ENCODE measurements around the gene MINK1. TPM values are rescaled to one million over a fixed set of nuclear protein-coding genes. Genes with fewer than 3 reads are reported as not detected.

The MINK1 gene
- polyA plus RNA-seq, 4 donors: 49.2 to 110 (median 64.7) TPM

GRCh38 chr17:4880857-4881256 is 47.7 kb downstream of the MINK1 start:
- no peak overlapping the region for H3K4me3 ChIP-seq (ENCODE audit: low read depth in 1 of 3, low read length in 3 of 3)
- H3K4me1 ChIP-seq (ENCODE audit: control insufficient read depth in 3 of 3, insufficient read depth in 2 of 3, low read depth in 1 of 3, low read length in 2 of 3): no peaks in the 10 kb centered on the region
- no peak overlapping the region for H3K27ac ChIP-seq (ENCODE audit: low read depth in 1 of 3, low read length in 2 of 3)
- no peaks in the 10 kb centered on the region for H3K9me3 ChIP-seq (ENCODE audit: control insufficient read depth in 2 of 2, insufficient read depth in 1 of 2, low read depth in 1 of 2, low read length in 1 of 2)
- WGBS, 3 donors: 81 to 84% (median 81%) methylated on average over 14 to 15 of the region's 15 CpGs
- peaks cover 7 to 86% (median 21%) of the 10 kb centered on the region in 3 donors for H3K36me3 ChIP-seq (ENCODE audit: control insufficient read depth in 3 of 3, insufficient read depth in 2 of 3, low read depth in 1 of 3, low read length in 3 of 3)
- no peak for DNase-seq
- H3K27me3 ChIP-seq (ENCODE audit: control insufficient read depth in 3 of 3, insufficient read depth in 3 of 3, low read length in 3 of 3): no peaks in the 10 kb centered on the region
- no peak for FAIRE-seq

GRCh38 chr17:4881761-4882555 is 48.8 kb downstream of the MINK1 start:
- no peaks in the 10 kb centered on the region for H3K9me3 ChIP-seq (ENCODE audit: control insufficient read depth in 2 of 2, insufficient read depth in 1 of 2, low read depth in 1 of 2, low read length in 1 of 2)
- no peaks in the 10 kb centered on the region for H3K4me1 ChIP-seq (ENCODE audit: control insufficient read depth in 3 of 3, insufficient read depth in 2 of 3, low read depth in 1 of 3, low read length in 2 of 3)
- H3K4me3 ChIP-seq (ENCODE audit: low read depth in 1 of 3, low read length in 3 of 3): no peak overlapping the region
- peaks cover 7 to 87% (median 30%) of the 10 kb centered on the region in 3 donors for H3K36me3 ChIP-seq (ENCODE audit: control insufficient read depth in 3 of 3, insufficient read depth in 2 of 3, low read depth in 1 of 3, low read length in 3 of 3)
- FAIRE-seq: no peak
- peak; percentile 79 to 85 for DNase-seq
- H3K27me3 ChIP-seq (ENCODE audit: control insufficient read depth in 3 of 3, insufficient read depth in 3 of 3, low read length in 3 of 3): no peaks in the 10 kb centered on the region
- H3K27ac ChIP-seq (ENCODE audit: low read depth in 1 of 3, low read length in 2 of 3): no peak overlapping the region
- 38 to 46% (median 43%) methylated on average over 9 of the region's 9 CpGs for WGBS, 3 donors

GRCh38 chr17:4884489-4884888 is 51.3 kb downstream of the MINK1 start:
- Histone ChIP-seq H3K27ac (ENCODE audit: low read depth in 1 of 3, low read length in 2 of 3) (no peak overlapping the region), H3K4me3 (ENCODE audit: low read depth in 1 of 3, low read length in 3 of 3) (no peak overlapping the region), H3K27me3 (ENCODE audit: control insufficient read depth in 3 of 3, insufficient read depth in 3 of 3, low read length in 3 of 3) (no peaks in the 10 kb centered on the region), H3K36me3 (ENCODE audit: control insufficient read depth in 3 of 3, insufficient read depth in 2 of 3, low read depth in 1 of 3, low read length in 3 of 3) (peaks cover 2 to 91% (median 34%) of the 10 kb centered on the region in 3 donors), H3K9me3 (ENCODE audit: control insufficient read depth in 2 of 2, insufficient read depth in 1 of 2, low read depth in 1 of 2, low read length in 1 of 2) (no peaks in the 10 kb centered on the region), H3K4me1 (ENCODE audit: control insufficient read depth in 3 of 3, insufficient read depth in 2 of 3, low read depth in 1 of 3, low read length in 2 of 3) (no peaks in the 10 kb centered on the region)
- FAIRE-seq (no peak), DNase-seq (no peak)
- 95 to 98% (median 96%) methylated on average over 4 of the region's 4 CpGs for WGBS, 3 donors

- WGBS, 3 donors: 93% methylated on average over 12 of the region's 12 CpGs
Observed at GRCh38 chr17:4886830-4887229, 53.7 kb downstream of the MINK1 start.

GRCh38 chr17:4887581-4887980 is 54.4 kb downstream of the MINK1 start:
- H3K27me3 ChIP-seq (ENCODE audit: control insufficient read depth in 3 of 3, insufficient read depth in 3 of 3, low read length in 3 of 3): no peaks in the 10 kb centered on the region
- 91 to 94% (median 93%) methylated on average over 18 of the region's 18 CpGs for WGBS, 3 donors
- H3K27ac ChIP-seq (ENCODE audit: low read depth in 1 of 3, low read length in 2 of 3): no peak overlapping the region
- H3K4me3 ChIP-seq (ENCODE audit: low read depth in 1 of 3, low read length in 3 of 3): no peak overlapping the region
- no peak for FAIRE-seq
- H3K9me3 ChIP-seq (ENCODE audit: control insufficient read depth in 2 of 2, insufficient read depth in 1 of 2, low read depth in 1 of 2, low read length in 1 of 2): no peaks in the 10 kb centered on the region
- H3K36me3 ChIP-seq (ENCODE audit: control insufficient read depth in 3 of 3, insufficient read depth in 2 of 3, low read depth in 1 of 3, low read length in 3 of 3): peaks cover 8 to 95% (median 51%) of the 10 kb centered on the region in 3 donors
- no peak for DNase-seq
- peaks cover 0 to 1% (median 0%) of the 10 kb centered on the region in 3 donors for H3K4me1 ChIP-seq (ENCODE audit: control insufficient read depth in 3 of 3, insufficient read depth in 2 of 3, low read depth in 1 of 3, low read length in 2 of 3)

More at GRCh38 chr17:4886830-4887229, 53.7 kb downstream of the MINK1 start:
- DNase-seq (no peak), FAIRE-seq (no peak)
- no peak overlapping the region for H3K4me3 ChIP-seq (ENCODE audit: low read depth in 1 of 3, low read length in 3 of 3)
- H3K27ac ChIP-seq (ENCODE audit: low read depth in 1 of 3, low read length in 2 of 3): no peak overlapping the region
- peaks cover 4 to 94% (median 50%) of the 10 kb centered on the region in 3 donors for H3K36me3 ChIP-seq (ENCODE audit: control insufficient read depth in 3 of 3, insufficient read depth in 2 of 3, low read depth in 1 of 3, low read length in 3 of 3)
- no peaks in the 10 kb centered on the region for H3K27me3 ChIP-seq (ENCODE audit: control insufficient read depth in 3 of 3, insufficient read depth in 3 of 3, low read length in 3 of 3)
- H3K4me1 ChIP-seq (ENCODE audit: control insufficient read depth in 3 of 3, insufficient read depth in 2 of 3, low read depth in 1 of 3, low read length in 2 of 3): no peaks in the 10 kb centered on the region
- H3K9me3 ChIP-seq (ENCODE audit: control insufficient read depth in 2 of 2, insufficient read depth in 1 of 2, low read depth in 1 of 2, low read length in 1 of 2): no peaks in the 10 kb centered on the region

- Histone ChIP-seq H3K27ac (ENCODE audit: low read depth in 1 of 3, low read length in 2 of 3) (no peak overlapping the region), H3K27me3 (ENCODE audit: control insufficient read depth in 3 of 3, insufficient read depth in 3 of 3, low read length in 3 of 3) (no peaks in the 10 kb centered on the region), H3K4me3 (ENCODE audit: low read depth in 1 of 3, low read length in 3 of 3) (no peak overlapping the region), H3K4me1 (ENCODE audit: control insufficient read depth in 3 of 3, insufficient read depth in 2 of 3, low read depth in 1 of 3, low read length in 2 of 3) (peaks cover 0 to 6% (median 0%) of the 10 kb centered on the region in 3 donors), H3K36me3 (ENCODE audit: control insufficient read depth in 3 of 3, insufficient read depth in 2 of 3, low read depth in 1 of 3, low read length in 3 of 3) (peaks cover 25 to 99% (median 43%) of the 10 kb centered on the region in 3 donors), H3K9me3 (ENCODE audit: control insufficient read depth in 2 of 2, insufficient read depth in 1 of 2, low read depth in 1 of 2, low read length in 1 of 2) (no peaks in the 10 kb centered on the region)
- no peak for FAIRE-seq
- no peak for DNase-seq
- 89 to 92% (median 90%) methylated on average over 40 to 42 of the region's 42 CpGs for WGBS, 3 donors
Observed at GRCh38 chr17:4891411-4892410, 58.6 kb downstream of the MINK1 start.

GRCh38 chr17:4892499-4893221 is 59.5 kb downstream of the MINK1 start:
- Histone ChIP-seq H3K4me3 (ENCODE audit: low read depth in 1 of 3, low read length in 3 of 3) (no peak overlapping the region), H3K27ac (ENCODE audit: low read depth in 1 of 3, low read length in 2 of 3) (peak overlapping the region in 1 of 3 donors; percentile 46), H3K36me3 (ENCODE audit: control insufficient read depth in 3 of 3, insufficient read depth in 2 of 3, low read depth in 1 of 3, low read length in 3 of 3) (peaks cover 25 to 99% (median 39%) of the 10 kb centered on the region in 3 donors), H3K4me1 (ENCODE audit: control insufficient read depth in 3 of 3, insufficient read depth in 2 of 3, low read depth in 1 of 3, low read length in 2 of 3) (peaks cover 0 to 6% (median 0%) of the 10 kb centered on the region in 3 donors), H3K27me3 (ENCODE audit: control insufficient read depth in 3 of 3, insufficient read depth in 3 of 3, low read length in 3 of 3) (no peaks in the 10 kb centered on the region), H3K9me3 (ENCODE audit: control insufficient read depth in 2 of 2, insufficient read depth in 1 of 2, low read depth in 1 of 2, low read length in 1 of 2) (no peaks in the 10 kb centered on the region)
- no peak for FAIRE-seq
- 88 to 93% (median 90%) methylated on average over 23 of the region's 23 CpGs for WGBS, 3 donors
- no peak for DNase-seq

Data from small intestine (tissue), 7 donors.